Stimulated activated CD4-positive, alpha-beta T cell treated with anti-CD3 and anti-CD28 coated beads, Interleukin-1b, Interleukin-23, amount 100 ng/mL, for 4 hours (primary cell): ENCODE data around the gene ARHGEF10L.

Experiments
- DNase-seq, 2 donors: peaks; one replicate each; pipeline ENCODE4 v3.0.0-alpha.2; 2020; ENCODE audit warnings: low read depth in 2 of 2

ARHGEF10L gene

GRCh38 chr1:17520473-17521319 is 18.8 kb upstream of the ARHGEF10L start:
- no peak for DNase-seq

DNA sequence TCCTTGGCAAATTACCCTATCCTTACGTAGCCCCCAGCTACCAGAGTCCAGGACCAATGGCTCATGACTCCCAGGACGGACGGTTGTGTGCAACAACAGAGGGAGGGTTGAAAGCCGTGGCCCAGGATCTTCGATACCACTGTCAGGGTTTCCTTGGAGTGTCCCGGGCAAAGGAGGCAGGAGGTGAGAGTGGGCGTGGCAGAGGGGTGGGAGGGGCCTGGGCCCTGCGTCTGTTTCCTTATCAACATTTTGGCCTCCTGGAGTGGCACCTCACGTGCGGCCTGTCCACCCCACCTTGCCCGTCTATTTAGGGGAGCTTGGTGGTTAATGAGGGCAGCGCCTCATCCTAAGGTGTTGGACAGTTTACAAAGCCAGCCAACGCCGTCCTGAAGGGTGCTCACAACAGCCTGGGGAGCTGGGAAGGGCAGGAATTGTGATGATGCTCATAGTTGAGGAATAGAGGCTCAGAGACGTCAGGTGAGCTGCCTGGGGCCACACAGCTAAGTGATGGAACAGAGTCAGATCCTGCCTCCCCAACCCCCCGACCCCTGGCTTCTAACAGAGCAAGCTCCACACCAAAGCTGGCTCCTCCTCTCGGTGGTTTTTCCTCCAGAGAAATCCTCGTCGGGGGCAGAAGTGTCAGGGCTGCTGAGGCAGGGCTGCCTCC is 17.4 kb upstream of the ARHGEF10L start:
- DNase-seq = no peak

DNA sequence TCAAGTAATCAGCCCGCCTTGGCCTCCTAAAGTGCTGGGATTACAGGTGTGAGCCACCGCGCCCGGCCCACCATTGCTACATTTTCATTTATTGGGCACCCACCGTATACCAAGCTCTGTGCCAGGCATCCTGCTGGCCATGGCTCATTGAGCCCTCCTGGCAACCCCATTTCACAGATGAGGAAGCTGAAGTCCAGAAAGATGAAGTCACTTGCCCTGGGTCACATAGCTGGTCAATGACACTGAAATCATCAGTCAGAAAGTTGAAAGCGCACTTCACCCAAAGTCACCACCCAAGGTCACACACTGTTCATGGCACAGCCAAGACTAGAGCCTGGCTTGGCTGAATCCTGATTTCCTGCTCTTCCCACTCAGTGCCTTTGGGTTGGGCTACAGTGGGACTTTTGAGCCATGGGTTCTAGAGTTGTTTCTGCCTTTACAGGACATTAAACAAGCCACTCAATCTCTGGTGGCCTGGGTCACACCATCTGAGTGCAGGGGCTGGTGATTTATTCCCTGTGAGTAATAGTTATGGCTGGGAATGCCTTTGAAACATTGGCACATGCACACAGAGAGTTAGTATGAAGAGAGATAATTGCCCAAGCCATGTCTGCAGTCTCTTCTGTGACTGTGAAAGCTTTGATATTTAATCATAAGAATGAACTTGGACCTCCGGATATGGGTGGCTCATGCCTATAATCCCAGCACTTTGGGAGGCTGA is 16.0 kb upstream of the ARHGEF10L start:
- DNase-seq = no peak

GRCh38 chr1:17524645-17525044 is 14.9 kb upstream of the ARHGEF10L start:
- DNase-seq = no peak

DNA sequence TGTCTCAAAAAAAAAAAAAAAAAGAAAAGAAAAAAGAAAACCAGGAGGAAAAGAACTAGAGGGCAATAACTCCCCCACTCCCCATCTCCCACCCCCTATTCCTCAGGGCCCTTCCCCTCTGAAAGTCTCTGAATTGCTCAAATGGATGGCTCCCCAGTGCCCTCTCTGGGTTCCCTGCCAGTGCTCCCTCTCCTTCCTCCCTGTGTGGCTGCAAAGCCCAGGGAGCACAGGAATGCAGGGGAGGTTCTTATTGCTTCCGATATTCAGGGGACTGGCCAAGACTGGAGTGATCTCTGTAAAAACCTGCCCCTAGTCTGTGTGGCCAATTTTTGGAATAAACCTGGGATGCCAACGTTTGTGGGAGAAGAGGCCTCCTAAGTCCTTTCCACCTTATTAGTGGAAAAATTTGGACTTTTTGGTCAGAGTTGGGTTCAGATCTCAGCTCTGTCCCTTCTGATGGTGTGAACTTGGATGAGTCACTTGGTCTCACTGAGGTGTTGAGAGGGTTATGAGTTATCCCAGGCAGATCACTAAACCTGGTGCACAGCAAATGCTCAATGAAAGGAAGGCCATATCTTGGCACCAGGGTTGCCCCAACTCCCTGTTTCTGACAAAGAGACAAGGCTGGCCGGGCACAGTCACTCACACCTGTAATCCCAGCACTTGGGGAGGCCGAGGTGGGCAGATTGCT is 13.4 kb upstream of the ARHGEF10L start:
- no peak for DNase-seq

GRCh38 chr1:17527036-17527914 is 12.2 kb upstream of the ARHGEF10L start:
- no peak for DNase-seq

DNA sequence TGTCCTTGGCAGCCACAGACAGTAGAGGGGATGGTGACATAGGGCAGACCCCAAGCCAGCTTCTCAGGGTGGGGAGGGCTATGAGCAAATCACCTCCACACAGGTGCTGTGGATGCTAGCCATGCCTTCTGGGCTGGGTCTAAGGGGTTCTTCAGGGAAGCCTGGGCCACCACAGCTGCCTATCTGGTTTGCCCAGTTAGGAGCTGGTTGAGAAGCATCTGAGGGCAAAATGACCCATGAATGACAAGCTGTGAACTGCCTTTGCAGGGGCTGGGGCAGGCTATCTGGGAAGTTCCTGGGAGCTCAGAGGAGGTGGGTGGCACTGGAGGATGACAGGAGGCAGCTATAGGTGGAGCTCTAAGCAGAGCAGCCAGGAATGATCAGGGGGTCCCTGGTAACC is 10.1 kb upstream of the ARHGEF10L start:
- no peak for DNase-seq

DNA sequence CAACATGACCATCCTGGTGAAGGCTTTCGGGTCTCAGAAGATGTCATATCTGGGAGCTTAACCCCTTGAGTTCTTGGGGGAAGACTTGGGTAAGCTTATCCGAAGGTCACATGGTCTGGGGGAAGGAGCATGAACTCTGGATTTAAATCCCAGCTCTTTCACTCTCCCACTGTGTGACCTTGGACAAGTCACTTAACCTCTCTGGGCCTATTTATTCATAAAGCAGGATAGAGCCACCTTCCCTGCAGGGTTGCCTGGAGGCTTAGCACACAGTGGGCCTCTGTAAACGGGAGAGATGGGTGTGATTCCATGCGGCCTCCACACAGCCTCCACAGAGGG is 8.2 kb upstream of the ARHGEF10L start:
- DNase-seq = no peak

GRCh38 chr1:17531682-17532487 is 7.6 kb upstream of the ARHGEF10L start:
- DNase-seq = no peak

- DNase-seq = no peak
These were observed 6.3 kb upstream of the ARHGEF10L start for GRCh38 chr1:17533201-17533600.

DNA sequence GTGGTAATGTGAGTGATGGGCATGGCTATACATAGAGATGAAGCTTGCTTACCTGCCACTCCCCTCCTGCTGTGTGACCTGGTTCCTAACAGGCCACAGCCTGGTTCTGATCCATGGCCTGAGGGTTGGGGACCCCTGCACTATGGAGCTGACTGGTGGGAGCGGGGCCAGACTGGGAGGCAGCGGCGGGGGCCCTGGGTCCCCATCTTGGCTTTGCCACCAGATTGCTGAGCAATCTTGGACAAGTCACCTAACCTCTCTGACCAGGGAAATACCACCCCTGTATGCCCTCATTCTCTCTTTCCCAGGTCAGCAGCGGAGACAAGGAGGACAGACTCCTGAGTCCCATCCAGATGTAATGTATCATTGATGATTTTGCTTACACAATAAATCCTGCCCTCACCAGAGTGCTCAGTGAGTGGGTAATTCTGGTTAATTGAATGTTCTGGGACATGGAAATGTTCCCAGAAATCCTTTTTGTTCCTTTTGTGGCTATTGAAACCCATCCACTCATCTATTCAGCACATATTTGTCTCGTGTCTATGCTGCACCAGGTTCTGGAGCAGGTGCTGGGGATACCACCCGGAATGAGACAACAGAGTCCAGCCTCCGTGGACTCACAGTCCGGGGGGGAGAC is 4.1 kb upstream of the ARHGEF10L start:
- no peak for DNase-seq

- no peak for DNase-seq
These were observed 1.5 kb upstream of the ARHGEF10L start for GRCh38 chr1:17538010-17538409.

DNA sequence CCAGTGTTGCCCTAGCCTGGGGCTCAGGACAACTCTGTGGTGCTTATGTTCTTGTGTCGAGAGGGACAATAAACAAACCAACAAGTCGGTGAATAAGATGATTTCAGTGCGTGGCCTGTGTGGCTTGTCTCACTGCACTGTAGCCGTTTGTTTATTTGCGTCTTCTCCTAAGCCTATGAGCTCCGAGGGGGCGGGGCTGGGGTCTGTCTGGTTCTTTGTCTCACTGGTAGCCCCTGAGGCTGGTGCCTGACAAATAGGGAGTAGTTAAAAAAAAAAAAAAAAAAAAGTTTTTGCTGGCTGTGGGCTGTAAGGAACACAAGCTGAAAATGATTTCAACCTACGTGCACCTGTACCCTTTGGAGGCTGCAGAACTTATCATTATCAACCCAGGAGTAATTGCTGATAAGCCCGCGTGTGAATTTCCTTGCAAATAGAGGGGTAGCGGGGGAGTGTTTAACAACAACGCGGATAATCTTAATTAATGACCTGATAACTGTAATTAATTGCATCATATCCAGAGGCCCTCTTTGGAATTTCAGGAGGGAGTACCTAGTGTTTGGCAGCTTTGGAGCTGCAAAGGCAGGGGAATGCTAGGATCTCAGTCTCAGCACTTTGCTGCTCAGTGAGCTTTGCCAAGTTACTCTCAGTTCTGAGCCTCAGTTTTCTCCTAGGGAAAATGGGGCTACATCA is 925 bp upstream of the ARHGEF10L start:
- DNase-seq = no peak

DNA sequence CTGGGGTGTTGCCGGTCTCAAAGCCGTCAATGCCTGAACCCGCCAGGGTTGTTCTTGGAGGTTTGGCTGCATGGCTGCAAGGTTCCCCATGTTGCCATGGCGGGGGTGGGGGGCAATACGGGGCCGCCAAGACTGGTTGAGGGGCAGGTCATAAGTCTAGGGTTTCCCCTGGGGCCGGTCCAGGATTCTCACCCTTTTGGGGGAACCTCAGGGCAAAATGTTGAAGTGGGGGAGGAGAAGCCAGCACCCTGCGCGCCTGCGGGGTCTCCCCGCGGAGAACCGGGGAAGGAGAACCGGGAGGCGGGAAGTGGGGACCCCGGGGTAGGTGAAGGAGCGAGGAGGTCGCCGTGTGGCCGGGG is 401 bp upstream of the ARHGEF10L start:
- no peak for DNase-seq

GRCh38 chr1:17540255-17541001 is 930 bp downstream of the ARHGEF10L start:
- DNase-seq = no peak

DNA sequence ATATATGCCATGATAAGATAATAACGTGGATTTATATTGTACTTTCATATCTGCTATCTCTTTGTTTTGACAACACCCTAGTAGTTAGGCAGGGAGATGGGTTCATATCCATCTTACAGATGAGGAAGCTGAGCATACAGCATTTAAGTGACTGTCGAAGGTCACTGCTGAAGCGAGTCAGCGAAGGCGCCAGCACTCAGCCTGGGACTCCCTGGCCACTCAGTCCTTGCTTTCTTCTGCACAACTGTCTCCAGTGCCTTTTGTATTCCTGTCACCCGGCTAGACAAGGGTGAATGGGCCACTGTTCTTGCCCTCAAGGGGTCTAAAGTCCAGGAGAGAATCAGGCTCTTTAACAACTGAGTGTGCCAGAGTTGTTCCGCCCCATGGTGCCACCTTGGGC is 3.1 kb downstream of the ARHGEF10L start:
- DNase-seq = no peak

GRCh38 chr1:17544776-17545350 is 5.4 kb downstream of the ARHGEF10L start:
- no peak for DNase-seq

DNA sequence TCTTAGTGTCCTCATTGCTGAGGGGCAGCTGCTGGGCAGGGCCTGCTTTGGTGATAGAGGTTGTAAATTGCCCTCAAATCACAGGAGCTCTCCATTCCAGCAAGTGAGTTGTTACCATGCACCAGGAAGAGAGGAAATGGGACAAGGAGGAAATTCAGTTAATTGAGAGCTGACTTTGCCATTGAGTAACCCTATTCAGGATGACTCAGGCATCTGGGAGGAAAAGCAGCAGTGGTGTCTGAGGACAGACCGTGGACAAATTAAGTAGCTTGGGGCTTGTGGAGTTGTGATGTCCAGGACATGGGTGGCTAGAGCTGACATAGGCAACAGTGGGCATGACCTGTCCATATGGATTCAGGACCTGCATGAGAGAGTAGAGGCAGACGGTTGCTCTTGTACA is 5.9 kb downstream of the ARHGEF10L start:
- DNase-seq = no peak
